Stimulated activated CD4-positive, alpha-beta T cell treated with anti-CD3 and anti-CD28 coated beads, TNF-alpha, amount 100 ng/mL, for 48 hours (primary cell): ENCODE results near the gene LYL1.

Experiments used
- DNase-seq, 3 donors: peaks; one replicate each; pipeline ENCODE4 v3.0.0-alpha.2; 2020; ENCODE audit warnings: low read depth in 3 of 3

LYL1 gene

DNA sequence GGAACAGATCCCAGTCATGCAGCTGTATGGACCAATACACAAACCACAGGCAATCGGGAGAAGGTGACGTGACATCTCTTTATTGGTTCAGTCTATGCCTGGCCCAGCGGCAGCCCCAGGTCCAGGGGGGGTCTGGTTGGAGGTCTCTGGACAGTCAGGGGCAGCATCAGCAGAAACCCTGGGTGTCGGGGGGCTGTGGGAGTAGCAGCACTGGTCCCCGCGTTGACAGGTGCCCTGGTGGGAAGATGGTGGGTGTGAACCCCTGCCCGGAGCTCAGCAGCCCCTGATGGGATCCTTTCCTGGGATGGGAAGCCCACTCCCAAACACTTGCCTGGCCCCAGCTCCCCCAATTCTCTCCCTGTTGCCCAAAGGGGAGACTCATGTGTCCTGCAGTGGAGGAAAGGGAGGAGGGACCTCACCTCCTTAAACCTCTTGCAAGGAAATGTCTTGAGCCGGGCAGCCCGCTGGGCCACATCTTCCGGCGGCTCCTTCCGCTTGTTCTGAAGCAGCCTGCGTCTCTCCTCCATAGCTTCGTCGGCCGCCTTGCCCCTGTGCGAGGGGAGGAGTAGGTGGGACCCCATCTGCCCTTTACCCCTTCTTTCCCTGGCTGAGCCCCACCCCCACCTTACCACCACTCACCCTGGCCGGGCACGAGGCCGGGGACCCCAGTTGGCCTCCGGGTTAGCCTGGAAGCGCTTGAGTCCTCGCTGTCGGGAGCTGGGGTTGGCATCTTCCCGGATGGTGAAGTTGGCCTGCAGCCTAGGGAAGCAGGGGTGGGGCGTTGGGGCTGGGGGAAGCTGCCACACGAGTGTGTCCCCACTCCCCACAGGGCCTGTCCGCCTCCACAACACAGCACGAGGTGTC, 2.4 kb upstream of the LYL1 start:
- no peak for DNase-seq

DNA sequence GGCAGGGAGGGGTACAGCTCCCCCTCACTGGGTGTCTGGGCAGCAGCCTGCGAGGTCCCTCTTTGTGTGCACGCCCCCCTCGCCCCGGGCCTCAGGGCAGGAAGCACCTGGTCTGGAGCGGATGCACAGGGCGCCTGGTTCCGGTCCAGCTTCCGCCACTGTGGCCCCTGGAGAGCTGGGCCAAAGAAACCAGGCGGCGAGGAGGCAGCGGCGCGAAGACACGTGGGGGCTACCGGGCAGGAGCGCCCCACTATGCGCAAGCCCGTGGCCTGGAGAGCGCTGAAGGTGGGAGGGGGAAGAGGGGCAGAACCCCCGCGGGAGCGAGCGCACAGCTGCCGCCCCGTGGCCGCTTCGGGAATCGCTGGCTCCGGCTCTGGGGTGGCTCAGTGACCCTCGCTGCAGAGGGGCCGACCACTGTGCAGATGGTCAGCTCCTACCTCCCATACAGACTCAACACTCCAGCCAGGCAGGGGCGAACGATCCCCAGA, 1.7 kb upstream of the LYL1 start:
- DNase-seq: peak; percentile 38 to 65 (median 54)

DNA sequence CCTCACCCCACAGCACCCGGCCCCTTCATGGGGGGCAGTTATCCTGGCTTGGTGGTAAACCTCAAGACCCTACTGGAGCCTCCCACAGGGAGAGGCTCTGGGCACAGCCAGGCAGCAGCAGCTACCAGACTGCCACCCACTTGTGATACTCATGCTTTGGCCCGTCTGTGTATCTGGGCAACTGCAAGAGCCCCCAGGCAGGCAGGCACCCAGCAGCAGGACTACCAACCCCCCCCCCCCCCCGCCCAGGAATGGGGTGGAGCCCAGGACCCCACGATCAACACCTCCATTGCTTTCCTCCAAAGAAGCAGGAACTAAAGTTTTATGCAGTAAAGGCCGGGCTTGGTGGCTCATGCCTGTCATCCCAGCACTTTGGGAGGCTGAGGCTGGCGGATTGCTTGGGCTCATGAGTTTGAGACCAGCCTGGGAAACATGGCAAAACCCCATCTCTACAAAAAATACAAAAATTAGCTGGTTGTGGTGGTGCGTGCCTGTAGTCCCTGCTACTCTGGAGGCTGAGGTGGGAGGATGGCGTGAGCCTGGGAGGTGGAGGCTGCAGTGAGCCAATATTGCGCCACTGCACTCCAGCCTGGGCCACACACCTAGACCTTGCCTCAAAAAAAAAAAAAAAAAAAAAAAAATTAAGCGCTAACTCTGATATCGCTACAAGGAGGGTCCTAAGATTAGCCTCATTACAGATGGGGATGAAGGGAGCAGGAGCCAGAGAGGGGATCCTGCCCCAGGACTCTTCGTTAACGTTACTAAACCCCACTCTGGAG, 1.1 kb upstream of the LYL1 start:
- no peak for DNase-seq

DNA sequence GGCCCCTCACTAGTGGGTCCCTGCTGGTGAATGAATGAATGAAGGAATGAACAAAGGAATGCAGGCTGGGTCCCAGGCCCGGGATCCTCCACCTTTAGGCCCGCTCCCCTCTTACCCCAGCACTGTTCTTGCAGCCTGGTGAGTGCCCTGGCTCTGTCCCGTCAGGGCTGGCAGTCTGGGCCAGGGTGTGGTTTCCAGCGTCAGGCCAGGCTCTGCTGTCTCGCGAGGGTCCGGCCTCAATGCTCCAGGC, 317 bp downstream of the LYL1 start:
- no peak for DNase-seq

- DNase-seq: no peak
These were observed 855 bp downstream of the LYL1 start for GRCh38 chr19:13101590-13102415.

DNA sequence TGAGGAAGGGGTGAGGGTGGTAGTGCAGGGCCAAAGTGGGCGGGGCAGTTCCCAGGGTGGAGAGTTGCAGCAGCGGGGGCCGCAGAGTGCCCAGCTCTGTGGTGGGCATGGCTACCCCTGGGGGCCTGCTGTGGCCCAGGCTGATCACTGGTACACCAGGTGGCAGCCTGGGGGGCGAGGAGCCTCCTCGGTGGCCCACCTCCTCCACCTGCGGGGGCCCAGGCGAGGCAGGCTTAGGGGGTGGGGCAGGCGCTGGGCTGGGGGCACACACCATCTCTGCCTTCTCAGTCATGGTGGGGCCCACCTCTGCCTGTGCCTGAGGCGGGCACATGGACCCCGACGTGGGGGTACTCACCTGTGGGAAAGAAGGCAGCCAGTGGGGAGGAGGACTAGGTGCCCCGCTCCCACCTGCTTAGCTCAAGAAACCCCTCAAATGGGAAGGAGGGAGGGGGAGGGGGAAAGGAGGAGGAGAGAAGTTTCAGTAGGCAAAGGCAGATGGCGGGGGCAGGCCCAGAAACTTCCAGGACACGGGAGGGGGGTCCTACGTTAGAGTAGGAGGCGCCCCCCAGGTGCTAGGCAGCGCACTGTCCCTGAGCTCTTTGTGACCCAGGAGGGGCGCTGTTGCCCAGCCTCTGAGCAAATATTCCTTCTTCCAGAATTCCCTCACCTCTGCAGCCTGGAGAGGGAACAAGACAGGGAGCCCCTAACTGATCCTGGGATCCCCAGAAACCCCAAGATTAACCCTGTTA, 1.6 kb downstream of the LYL1 start:
- no peak for DNase-seq

DNA sequence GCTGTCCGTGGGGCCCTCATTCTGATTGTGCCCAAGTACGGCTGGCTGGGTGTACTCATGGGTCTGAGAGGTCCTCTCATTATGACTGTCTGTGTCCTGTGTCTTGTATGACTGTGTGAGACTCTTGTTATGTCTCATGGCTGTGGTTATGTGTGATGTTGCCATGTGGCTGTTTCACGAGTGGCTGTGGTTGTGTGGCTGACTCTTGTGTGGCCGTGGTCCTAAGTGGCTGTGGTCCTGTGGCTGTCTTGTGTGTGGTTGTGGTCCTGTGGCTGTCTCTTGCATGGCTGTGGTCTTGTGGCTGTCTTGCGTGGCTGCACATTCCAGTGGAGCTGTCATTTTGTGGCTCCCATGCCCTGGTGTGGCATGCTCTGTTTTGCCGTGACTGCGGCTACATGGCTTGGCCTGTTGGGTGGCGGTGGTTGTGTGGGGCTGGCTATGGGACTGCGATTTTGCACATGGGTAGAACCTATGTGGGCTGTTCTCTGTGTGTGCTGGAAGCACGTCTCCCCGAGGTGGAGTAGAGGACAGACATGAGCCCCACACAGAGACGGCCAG, 2.5 kb downstream of the LYL1 start:
- peak in 2 of 3 donors; percentile 45 to 60 for DNase-seq

DNA sequence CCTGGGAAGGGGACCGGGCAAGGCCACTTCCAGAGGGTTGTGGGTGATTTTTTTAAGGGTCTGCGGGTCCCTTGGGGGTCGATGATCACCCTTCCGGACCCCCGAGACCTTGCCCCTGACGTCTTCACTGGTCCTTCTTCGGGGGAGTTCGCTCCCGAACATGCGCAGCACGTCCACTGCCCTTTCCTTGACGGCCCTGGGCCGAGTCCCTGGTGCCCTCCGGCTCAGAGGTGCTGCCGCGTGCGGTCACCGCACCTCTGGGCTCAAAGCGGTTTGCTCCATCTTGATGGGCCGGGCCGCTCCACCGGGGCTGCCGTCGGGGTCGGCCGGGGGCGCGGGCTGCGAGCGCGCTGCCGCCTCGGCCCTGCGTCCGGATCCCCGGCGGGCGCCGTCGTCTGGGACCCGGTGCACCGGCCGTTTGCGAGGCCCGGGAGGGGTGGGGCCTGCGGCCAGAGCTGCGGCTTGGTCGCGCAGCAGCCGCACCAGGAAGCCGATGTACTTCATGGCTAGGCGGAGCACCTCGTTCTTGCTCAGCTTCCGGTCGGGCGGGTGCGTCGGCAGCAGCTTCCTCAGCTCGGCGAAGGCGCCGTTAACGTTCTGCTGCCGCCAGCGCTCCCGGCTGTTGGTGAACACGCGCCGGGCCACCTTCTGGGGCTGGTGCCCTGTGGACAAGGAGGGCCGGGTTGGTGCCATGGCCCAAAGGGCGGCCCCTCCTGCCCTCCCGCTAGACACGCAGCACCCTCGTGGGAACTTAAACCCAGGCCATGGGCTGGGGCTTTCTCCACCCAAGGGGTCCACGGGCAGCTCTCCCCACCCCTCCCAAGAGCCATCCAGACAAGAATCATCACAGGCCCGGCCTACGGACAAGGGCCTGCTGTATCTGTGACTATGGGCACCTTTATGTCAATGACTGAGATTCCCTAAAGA, 3.3 kb downstream of the LYL1 start:
- peak; percentile 56 to 71 (median 64) for DNase-seq

DNA sequence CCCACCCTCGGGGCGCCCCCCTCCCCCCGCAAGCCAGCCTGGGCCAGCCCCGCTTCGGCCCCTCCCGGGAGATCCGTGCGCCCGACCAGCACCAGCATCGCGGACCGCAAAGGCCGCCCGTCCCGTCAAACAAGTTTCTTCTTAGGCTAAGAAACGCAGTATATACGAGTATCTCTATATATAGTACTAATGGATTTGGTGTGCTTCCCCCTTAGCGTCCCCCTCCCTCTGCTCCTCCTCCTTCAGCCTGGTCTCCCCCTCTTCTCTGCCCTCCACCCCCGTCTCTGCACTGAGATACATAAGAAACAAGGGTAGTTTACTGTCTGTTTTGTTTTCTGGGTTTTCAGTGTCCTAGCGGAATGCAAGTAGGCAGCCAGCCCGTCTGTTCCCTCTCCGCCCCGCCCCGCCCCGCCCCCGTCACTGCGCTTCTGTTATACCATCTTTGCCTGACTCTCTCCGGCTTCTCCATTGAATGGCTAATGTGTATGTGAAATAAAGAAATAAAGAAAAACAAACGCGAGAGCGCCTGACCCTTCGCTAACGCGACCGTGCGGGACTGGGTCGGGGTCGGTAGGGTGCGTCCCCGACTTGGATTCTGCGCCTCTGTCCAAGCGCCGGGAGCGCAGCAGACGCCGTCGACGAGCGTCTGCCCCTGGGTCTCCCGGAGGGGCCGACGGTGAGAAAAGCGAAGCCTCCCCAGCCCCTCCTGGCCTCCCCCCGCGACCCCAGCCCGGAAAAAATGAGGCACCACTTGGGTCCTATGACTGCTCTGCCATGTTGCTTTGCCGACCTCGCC, 4.2 kb downstream of the LYL1 start:
- no peak for DNase-seq

DNA sequence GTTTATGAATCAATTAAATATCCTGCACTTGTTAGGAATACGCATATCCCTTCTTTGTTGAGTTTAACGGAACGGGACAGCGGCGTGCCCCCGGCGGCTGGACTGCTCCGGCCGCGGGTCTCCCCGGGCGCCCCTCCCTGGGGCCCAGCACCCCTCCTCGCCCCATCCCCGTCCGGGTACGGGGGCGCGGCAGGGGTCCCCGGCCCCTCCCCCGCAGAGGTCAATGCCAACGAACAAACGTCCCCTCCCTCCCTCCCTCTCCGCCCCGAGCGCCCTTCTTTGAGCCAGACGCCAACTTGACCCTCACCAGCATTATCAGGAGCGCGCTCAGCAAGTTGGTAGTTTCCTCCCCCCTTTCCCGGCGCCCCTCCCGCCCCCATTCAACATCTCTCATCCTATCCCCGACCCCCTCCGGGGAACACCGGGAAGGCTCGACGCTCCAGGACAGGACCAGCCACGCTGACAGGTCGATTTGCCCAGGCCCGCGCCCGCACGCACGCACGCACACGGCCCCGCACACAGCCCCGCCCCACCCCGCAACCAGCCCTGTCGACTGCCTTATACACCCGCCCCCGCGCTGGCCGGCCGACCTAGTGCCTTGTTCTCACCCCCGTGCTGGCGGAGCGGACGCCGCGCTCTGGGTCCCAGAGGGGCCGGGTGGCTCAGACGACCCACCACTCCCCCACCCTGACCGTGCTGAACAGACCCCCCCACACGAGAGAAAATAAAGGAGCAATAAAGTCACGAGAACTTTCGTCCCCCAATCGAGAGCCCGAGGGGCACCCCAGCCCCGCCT, 5.0 kb downstream of the LYL1 start:
- no peak for DNase-seq

- DNase-seq: no peak
These were observed 5.6 kb downstream of the LYL1 start for GRCh38 chr19:13097033-13097462.

DNA sequence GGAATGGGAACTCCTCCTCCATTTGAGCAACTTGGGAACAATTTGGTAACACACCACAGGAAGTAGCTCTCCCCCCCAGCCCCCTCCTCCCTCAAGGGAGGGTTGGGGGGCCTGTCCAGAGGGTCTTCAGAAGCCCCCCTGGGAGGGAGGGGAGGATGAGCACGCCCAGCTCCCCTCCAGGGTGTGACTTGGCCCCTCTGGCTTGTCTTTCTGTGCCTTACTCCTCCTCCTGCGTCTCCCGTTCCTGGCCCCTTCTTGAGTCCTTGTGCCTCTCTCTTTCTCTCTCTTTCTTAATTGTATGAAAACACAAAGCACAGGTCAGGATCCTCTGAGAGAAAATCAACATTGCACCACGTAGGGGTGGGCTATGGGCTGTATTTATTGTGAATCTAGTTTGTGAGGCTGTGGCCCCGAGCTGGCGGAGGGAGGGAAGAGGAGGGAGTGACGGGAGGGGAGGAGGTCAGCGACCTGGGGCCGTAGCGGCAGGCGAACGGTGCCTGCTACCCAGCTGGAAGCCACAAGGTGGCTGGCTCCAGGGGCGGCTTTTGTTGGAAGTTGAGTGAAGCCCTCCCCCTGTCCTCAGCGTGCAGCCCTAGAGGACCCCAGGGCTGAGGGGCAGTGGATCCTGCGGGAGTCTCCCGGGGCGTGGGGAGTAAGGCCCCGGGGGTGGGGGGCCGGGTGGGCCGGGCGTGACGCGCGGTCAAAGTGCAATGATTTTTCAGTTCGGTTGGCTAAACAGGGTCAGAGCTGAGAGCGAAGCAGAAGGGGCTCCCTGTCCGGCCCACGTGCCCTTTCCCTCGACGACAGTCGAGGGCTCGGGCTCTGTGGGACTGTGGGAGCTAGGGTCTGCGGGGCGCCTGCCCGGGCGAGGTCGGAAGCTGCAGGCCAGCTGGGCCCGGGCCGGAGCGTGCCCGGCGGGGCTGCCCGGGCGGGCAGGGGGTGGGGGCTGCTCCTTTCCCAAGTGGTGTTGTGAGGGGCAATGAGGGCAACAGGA, 6.4 kb downstream of the LYL1 start:
- DNase-seq: no peak

GRCh38 chr19:13095393-13095784, 7.3 kb downstream of the LYL1 start:
- no peak for DNase-seq

GRCh38 chr19:13094771-13095392, 7.8 kb downstream of the LYL1 start:
- DNase-seq: no peak

DNA sequence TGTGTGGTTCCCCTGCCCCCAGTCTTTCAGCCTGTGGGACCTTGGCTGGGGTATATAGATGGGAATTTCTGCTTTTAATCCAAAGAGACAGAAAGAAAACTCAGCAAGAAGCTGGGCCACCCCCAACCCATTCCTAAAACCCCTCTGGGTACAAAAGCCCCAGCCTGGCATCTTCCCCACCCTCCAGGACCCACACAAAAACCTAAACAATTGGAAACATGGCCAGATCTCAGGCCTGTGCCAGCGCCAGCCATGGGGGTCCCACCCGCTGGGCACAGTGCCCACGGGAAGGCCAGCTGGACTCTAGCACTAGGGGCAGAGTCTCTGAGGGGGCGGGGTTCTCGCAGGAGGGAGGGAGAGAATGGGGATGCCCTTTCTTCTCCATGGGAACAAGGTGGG, 8.6 kb downstream of the LYL1 start:
- DNase-seq: no peak

DNA sequence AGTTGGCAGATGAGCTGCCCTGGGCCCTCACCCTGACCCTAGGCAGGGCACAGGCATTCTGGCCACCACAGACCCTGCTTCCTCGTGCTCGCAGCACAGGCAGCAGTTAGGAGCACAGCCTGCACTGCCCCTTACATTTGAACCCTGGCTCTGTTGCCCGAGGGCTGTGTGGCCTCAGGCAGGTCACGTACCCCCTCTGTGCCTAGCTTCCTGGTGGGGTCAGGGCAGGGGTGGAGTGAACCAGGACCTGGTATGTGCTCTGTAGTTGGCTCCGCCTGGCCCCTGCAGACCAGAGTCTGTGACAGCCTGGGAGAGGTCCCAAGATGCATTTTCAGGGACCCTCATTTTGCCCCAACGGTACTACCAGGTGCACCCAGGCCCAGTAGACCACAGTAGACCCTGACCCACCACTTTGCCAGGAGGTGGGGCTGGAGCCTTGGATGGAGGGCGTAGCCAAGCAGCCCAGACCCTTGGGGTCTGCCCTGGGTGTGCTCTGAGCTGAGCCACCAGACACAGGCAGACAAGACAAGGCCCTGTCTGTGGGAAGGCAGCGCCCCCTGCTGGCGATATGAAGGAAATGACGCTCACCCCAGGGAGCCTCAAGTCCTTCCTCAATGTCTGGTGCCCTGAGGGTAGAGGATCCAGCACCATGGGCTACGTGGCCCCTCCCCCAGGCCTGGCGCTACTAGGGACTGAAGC, 9.1 kb downstream of the LYL1 start:
- peak; percentile 68 to 71 (median 68) for DNase-seq
